Activated CD4-positive, alpha-beta T cell treated with anti-CD3 and anti-CD28 coated beads for 36 hours (primary cell): Measurements from ENCODE around the gene GSTM1. TPM values are rescaled to one million over a fixed set of nuclear protein-coding genes. Genes with fewer than 3 reads are reported as not detected.
A peak's percentile ranks its signal among the peaks of the same experiment; 100 is the strongest.

Experiments
- ATAC-seq: fragments of 200-7000 bp; cut with Tn5 transposase; one replicate; pipeline ENCODE4 v1.10.0; 2021; ENCODE audit warnings: mild to moderate bottlenecking, moderate library complexity
- CTCF ChIA-PET: fragments of 350-600 bp; sonication (Branson Sonifier 250); formaldehyde crosslinking; loops from one replicate; lab custom pipeline; 2021; ENCODE audit warnings: antibody characterized with exemption; lab: Charles Lee
- POLR2A ChIA-PET: fragments of 350-600 bp; sonication (Branson Sonifier 250); formaldehyde crosslinking; loops from one replicate; lab custom pipeline; 2021; ENCODE audit warnings: antibody characterized with exemption, inconsistent platforms; lab: Charles Lee
- DNase-seq: peaks from one replicate; pipeline ENCODE4 v3.0.0-alpha.2; 2020
- H3K27ac Mint-ChIP-seq: one replicate; pipeline ENCODE4 v1.8.0; 2021; ENCODE audit warnings: mixed read lengths
- H3K27me3 Mint-ChIP-seq: one replicate; pipeline ENCODE4 v1.8.0; 2021; ENCODE audit warnings: mixed read lengths
- H3K36me3 Mint-ChIP-seq: one replicate; pipeline ENCODE4 v1.8.0; 2021; ENCODE audit warnings: low read depth, mixed read lengths
- H3K4me1 Mint-ChIP-seq: one replicate; pipeline ENCODE4 v1.8.0; 2021; ENCODE audit warnings: mixed read lengths
- H3K4me3 Mint-ChIP-seq: one replicate; pipeline ENCODE4 v1.8.0; 2021; ENCODE audit warnings: mild to moderate bottlenecking, moderate library complexity, mixed read lengths
- H3K9me3 Mint-ChIP-seq: one replicate; pipeline ENCODE4 v1.8.0; 2021; ENCODE audit warnings: low read depth, mixed read lengths
- intact Hi-C, 2 experiments: fragments of 100-400 bp; cut with DNase I in 1 of 2; cut with micrococcal nuclease in 1 of 2; formaldehyde crosslinking; loops; one replicate each; pipeline versions ENCODE4 v1.14.2 to v1.15.1; 2022 to 2024; cut with DNase I, micrococcal nuclease
- total RNA-seq, 2 experiments: library from RNA; stranded (reverse); gene quantifications; one replicate each; pipeline ENCODE4 v1.2.3, GENCODE V29; 2021

Gene GSTM1
- 100 to 1,000 TPM in 1 of 2 experiments, 10 to 100 TPM in 1; 94.0 to 116 TPM for total RNA-seq

DNA sequence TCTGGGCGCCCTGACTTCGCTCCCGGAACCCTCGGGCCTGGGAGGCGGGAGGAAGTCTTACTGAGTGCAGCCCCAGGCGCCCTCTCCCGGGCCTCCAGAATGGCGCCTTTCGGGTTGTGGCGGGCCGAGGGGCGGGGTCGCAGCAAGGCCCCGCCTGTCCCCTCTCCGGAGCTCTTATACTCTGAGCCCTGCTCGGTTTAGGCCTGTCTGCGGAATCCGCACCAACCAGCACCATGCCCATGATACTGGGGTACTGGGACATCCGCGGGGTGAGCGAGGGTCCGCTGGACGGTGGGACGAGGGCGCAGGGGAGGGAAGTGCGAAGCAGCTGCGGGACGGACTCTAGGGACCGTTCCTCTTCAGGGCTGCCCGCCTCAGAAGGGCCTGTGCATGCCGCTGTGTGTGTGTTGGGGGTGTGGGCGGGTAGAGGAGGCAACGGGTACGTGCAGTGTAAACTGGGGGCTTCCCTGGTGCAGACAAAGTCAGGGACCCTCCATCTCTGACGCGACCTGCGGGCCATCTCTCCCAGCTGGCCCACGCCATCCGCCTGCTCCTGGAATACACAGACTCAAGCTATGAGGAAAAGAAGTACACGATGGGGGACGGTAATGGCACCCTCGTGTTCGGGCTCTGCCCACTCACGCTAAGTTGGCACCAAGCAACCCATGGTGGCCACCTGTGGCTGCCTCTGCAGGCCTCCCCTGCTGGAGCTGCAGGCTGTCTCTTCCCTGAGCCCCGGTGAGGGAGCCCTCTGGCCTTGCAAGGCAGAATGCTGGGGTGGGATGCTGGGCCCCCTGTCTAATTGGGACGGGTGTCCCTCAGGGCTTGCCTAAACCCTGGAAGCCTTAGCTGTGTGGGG is at the start of gene GSTM1:
Gene GSTM1 (plus strand): TSS at position 177 of the 859 bp plus-strand sequence. CDS start 57 bp downstream, at position 234.
- ChIA-PET CTCF (interaction anchor here (0.6 to 2.5 kb wide), 26 partner anchors 17 to 557 kb away, joined by 3 to 30 read pairs (median 4); partner anchors contain the start of genes AHCYL1, CYB561D1, GNAI3 and GSTM3), POLR2A (interaction anchor here (0.6 to 2.1 kb wide), 4 partner anchors 48 to 714 kb away, joined by 3 to 10 read pairs (median 6); partner anchors contain the start of gene GNAI3)
- Mint-ChIP-seq H3K4me3 (peak within 1 kb of the TSS; percentile 88), H3K9me3 (peaks cover 7% of the 10 kb centered on the region), H3K27ac (peak within 1 kb of the TSS; percentile 96), H3K4me1 (peaks cover 20% of the 10 kb centered on the region), H3K36me3 (peaks cover 22% of the 10 kb centered on the region), H3K27me3 (no peaks in the 10 kb centered on the region)
- DNase-seq (peak; percentile 94), ATAC-seq (peak; percentile 99)
- intact Hi-C loops: loop anchor here (1.0 to 5.0 kb wide), 9 partner anchors 21 to 651 kb away; partner anchors contain the start of genes AHCYL1 (in 1 of the 2), GSTM3 (in 1 of the 2), GSTM4 (in 1 of the 2) and RBM15 (in 1 of the 2)

DNA sequence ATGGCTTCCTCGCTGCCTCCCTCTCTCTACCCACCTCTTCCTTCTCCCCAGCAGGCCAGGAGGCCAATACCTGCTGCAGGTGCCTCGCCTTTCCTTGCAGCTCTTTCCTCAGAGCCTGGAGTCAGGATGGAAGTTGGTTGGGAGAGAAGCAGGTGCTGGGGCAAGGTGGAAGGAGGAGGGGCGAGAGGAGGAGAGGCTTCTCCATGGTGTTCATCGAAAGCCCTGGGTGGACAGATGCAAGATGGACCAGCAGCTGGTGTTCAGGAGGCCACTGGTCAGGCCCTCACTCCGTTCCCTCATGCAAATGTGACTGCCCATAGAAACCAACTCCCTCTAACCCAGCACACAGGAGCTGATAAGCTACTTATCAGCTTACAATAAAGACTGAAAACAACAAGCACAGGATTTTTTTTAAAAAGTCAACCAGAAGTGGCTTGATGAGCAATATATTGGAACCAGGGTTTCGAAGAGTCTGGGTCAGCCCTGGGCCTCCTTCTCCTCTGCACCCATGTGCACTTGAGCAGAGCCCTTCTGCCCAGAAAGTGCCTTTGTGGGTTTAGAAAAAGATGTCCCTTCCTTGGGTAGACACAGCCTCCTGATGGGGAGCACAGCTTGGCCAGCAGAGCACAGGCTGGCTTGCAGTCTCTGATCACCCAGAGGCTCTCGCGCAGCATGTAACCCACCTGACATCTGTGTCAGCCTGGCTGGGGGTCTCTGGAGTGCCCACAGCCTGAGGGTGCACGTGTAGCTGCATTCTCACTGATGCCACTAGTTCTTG is 48.4 kb upstream of the GSTM1 start:
- intact Hi-C loops: no loop called here
- no peaks in the 10 kb centered on the region for H3K27me3 Mint-ChIP-seq

DNA sequence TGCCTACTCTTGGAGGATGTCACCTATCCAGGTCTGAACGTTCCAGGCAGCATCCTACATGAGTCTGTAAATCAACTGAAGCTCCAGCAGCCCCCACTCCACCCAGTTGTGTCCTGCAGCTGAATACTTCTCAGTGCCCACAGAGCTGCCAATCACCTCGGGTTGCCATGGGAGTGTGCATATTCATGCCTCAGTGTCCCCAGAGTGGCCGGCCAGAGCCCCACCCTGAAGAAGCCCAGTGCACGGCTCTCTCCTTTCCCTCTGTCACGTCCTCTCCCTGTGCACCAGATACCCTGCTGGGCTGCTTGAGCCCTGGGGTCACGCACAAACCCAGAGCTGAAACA is 47.8 kb upstream of the GSTM1 start:
- H3K9me3 Mint-ChIP-seq: no peaks in the 10 kb centered on the region
- peaks cover 18% of the 10 kb centered on the region for H3K4me1 Mint-ChIP-seq
- H3K4me3 Mint-ChIP-seq: no peak overlapping the region
- no peak for ATAC-seq
- no peak overlapping the region for H3K27ac Mint-ChIP-seq
- ChIA-PET POLR2A (interaction anchor here (0.5 to 1.7 kb wide), 8 partner anchors 20 to 539 kb away, joined by 3 to 13 read pairs (median 5); partner anchors contain the start of genes AMPD2, GNAI3, GNAT2 and GSTM1), CTCF (interaction anchor here (0.6 to 15.1 kb wide), 57 partner anchors 9 to 694 kb away, joined by 3 to 190 read pairs (median 5); partner anchors contain the start of genes AHCYL1, AMPD2, GNAI3 and GNAT2)
- intact Hi-C loops: loop anchor here (2.0 kb wide), 2 partner anchors 93 to 345 kb away; partner anchors contain the start of gene AHCYL1 (in 1 of the 2)
- no peaks in the 10 kb centered on the region for H3K27me3 Mint-ChIP-seq
- no peak for DNase-seq
- H3K36me3 Mint-ChIP-seq: no peaks in the 10 kb centered on the region

More for the DNA sequence above, 48.4 kb upstream of the GSTM1 start:
- Mint-ChIP-seq H3K9me3 (no peaks in the 10 kb centered on the region), H3K4me1 (peaks cover 23% of the 10 kb centered on the region), H3K36me3 (no peaks in the 10 kb centered on the region), H3K27ac (no peak overlapping the region), H3K4me3 (no peak overlapping the region)
- ATAC-seq: no peak
- ChIA-PET CTCF (interaction anchor here (0.6 to 15.1 kb wide), 43 partner anchors 9 to 695 kb away, joined by 3 to 190 read pairs (median 5); partner anchors contain the start of genes AHCYL1, AMPD2, GNAI3 and GNAT2), POLR2A (interaction anchor here (0.6 to 1.7 kb wide), 6 partner anchors 20 to 539 kb away, joined by 3 to 13 read pairs (median 6); partner anchors contain the start of genes AMPD2, GNAI3, GNAT2 and GSTM1)
- no peak for DNase-seq

DNA sequence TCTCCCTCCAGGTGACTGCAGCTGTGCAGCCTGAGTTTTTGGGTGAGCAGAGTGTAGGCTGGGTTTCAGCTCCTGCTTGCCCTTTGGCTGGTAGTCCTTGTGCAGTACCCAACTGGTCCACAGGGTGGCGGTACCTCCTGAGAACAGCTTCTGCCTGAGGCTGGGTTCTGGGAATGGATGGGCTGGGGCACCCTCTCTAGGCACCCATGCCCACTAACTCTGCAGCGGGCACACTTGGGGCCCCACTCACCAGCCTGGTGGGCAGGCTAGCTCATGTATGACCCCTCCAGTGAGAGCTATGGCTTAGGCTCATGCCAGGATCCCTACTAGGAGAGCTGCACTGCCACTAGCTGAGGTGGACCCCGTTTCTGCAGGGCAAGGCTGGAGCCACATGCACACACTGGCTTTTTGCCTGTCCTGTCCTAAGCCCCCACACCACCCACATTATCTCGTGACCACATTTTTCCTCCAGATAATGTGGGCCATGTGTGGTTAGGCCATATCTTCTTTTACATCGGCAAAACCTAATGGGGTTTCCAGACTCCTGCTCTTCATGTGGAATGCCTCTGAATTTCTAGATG is 47.2 kb upstream of the GSTM1 start:
- POLR2A ChIA-PET: interaction anchor here (0.5 to 1.7 kb wide), 8 partner anchors 21 to 540 kb away, joined by 3 to 13 read pairs (median 5); partner anchors contain the start of genes AMPD2, GNAI3, GNAT2 and GSTM1
- CTCF ChIA-PET: interaction anchor here (0.6 to 15.1 kb wide), 65 partner anchors 10 to 694 kb away, joined by 3 to 190 read pairs (median 5); partner anchors contain the start of genes AHCYL1, AMPD2, GNAI3 and GNAT2
- Mint-ChIP-seq H3K27ac (no peak overlapping the region), H3K4me1 (peaks cover 12% of the 10 kb centered on the region), H3K36me3 (no peaks in the 10 kb centered on the region), H3K4me3 (no peak overlapping the region), H3K27me3 (no peaks in the 10 kb centered on the region), H3K9me3 (no peaks in the 10 kb centered on the region)
- peak; percentile 78 for ATAC-seq
- DNase-seq: peak; percentile 95
- intact Hi-C loops: loop anchor here (2.0 kb wide), 2 partner anchors 94 to 344 kb away; partner anchors contain the start of gene AHCYL1 (in 1 of the 2)

- no peaks in the 10 kb centered on the region for H3K9me3 Mint-ChIP-seq
- ChIA-PET POLR2A (interaction anchor here (1.0 to 1.7 kb wide), 3 partner anchors 27 to 95 kb away, joined by 3 to 10 read pairs (median 10); partner anchors contain the start of gene GSTM1), CTCF (interaction anchor here (0.6 to 15.1 kb wide), 38 partner anchors 8 to 388 kb away, joined by 3 to 190 read pairs (median 6); partner anchors contain the start of genes AHCYL1, AMPD2, GNAI3 and GNAT2)
- no peak for ATAC-seq
- DNase-seq: no peak
- H3K27me3 Mint-ChIP-seq: no peaks in the 10 kb centered on the region
- intact Hi-C loops: loop anchor here (2.0 kb wide), 2 partner anchors 94 to 344 kb away; partner anchors contain the start of gene AHCYL1 (in 1 of the 2)
- no peaks in the 10 kb centered on the region for H3K36me3 Mint-ChIP-seq
- no peak overlapping the region for H3K27ac Mint-ChIP-seq
- H3K4me3 Mint-ChIP-seq: no peak overlapping the region
- peaks cover 10% of the 10 kb centered on the region for H3K4me1 Mint-ChIP-seq
Measured at GRCh38 chr1:109641078-109641740, 46.4 kb upstream of the GSTM1 start.

DNA sequence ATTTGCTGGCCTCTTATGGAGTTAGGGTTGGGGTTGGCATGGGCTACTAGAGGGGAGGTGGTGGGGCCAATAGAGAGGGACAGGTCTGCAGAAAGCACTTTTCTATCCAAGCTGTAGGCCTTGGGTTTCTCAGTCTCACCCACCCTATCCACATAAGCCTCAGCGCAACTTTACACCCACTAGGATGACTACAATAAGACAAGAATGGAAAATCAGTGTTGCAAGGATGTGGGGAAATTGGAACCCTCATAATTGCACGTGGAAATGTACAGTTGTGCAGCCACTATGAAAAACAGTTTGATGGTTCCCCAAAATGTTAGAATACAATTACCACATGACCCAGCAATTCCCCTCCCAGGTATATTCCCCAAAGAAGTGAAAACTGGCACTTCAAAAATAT is 45.8 kb upstream of the GSTM1 start:
- POLR2A ChIA-PET: interaction anchor here (0.6 kb wide), 1 partner anchor 139 kb away, joined by 5 read pairs; no protein-coding TSS in a partner anchor
- Mint-ChIP-seq H3K4me3 (no peak overlapping the region), H3K27me3 (no peaks in the 10 kb centered on the region), H3K27ac (no peak overlapping the region), H3K9me3 (no peaks in the 10 kb centered on the region), H3K4me1 (peaks cover 10% of the 10 kb centered on the region), H3K36me3 (no peaks in the 10 kb centered on the region)
- CTCF ChIA-PET: interaction anchor here (0.6 to 9.0 kb wide), 13 partner anchors 9 to 343 kb away, joined by 3 to 165 read pairs (median 30); partner anchors contain the start of genes AHCYL1, GNAI3, GSTM1 and GSTM4
- DNase-seq: no peak
- intact Hi-C loops: loop anchor here (2.0 kb wide), 5 partner anchors 15 to 343 kb away; partner anchors contain the start of genes AHCYL1 (in 2 of the 2), GSTM1 (in 2 of the 2) and GSTM4 (in 2 of the 2)
- no peak for ATAC-seq

- Mint-ChIP-seq H3K27ac (no peak overlapping the region), H3K4me3 (no peak overlapping the region), H3K27me3 (no peaks in the 10 kb centered on the region), H3K4me1 (peaks cover 10% of the 10 kb centered on the region), H3K36me3 (no peaks in the 10 kb centered on the region), H3K9me3 (no peaks in the 10 kb centered on the region)
- CTCF ChIA-PET: interaction anchor here (0.8 to 9.0 kb wide), 11 partner anchors 8 to 368 kb away, joined by 3 to 165 read pairs (median 5); partner anchors contain the start of genes AHCYL1, GNAI3 and GSTM4
- DNase-seq (no peak), ATAC-seq (no peak)
- intact Hi-C loops: loop anchor here (1.0 to 2.0 kb wide), 6 partner anchors 14 to 342 kb away; partner anchors contain the start of genes GSTM1 (in 2 of the 2), GSTM4 (in 2 of the 2) and AHCYL1 (in 1 of the 2)
- POLR2A ChIA-PET: no interaction called here
Measured at GRCh38 chr1:109642626-109643025, 45.0 kb upstream of the GSTM1 start.

DNA sequence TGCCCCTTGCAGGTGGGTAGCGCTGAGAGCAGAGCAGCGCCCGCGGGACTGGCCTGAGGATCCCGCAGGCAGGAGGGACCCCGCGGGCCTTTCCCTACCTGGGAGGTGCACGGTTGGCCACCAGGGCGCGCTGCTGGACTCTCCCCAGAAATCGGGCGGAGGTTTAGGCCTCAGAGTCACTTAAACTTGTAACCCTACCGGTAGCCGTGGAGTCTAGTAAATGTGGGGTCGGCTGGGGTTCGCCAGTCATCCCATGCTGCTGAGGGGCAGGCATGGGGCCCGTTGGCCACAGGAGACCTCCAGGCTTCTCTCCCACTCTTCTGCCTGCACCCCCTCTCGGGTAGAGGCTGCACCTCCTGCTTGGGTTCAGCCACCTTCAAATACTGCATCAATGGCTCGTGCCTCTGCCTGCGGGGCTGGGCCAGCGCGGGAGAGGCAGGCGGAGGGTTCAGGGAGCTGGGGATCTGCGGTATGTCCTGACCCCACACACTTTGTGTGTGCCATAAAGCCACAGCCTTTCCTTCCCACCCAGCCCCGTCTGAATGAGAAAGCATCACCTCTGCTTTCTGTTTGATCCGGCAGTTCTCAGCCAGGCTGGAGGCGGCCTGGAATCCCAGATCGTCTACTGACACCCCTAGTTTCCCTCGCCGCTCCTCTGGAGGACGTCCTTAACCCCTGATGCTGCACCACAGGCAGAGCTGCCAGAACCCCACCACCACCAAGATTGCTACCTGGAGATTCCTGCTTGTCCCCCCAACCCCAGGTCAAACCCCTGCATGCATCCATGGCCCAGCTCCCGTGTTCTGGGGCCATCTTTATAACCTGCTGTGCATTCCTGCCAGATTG is 44.0 kb upstream of the GSTM1 start:
- Mint-ChIP-seq H3K27ac (no peak overlapping the region), H3K4me3 (no peak overlapping the region), H3K27me3 (no peaks in the 10 kb centered on the region), H3K9me3 (no peaks in the 10 kb centered on the region), H3K4me1 (peaks cover 10% of the 10 kb centered on the region), H3K36me3 (no peaks in the 10 kb centered on the region)
- POLR2A ChIA-PET: no interaction called here
- intact Hi-C loops: loop anchor here (1.0 to 2.0 kb wide), 6 partner anchors 13 to 341 kb away; partner anchors contain the start of genes GSTM1 (in 2 of the 2), GSTM4 (in 2 of the 2) and AHCYL1 (in 1 of the 2)
- CTCF ChIA-PET: interaction anchor here (0.7 to 9.0 kb wide), 17 partner anchors 7 to 367 kb away, joined by 3 to 165 read pairs (median 4); partner anchors contain the start of genes AHCYL1, GNAI3, GSTM1 and GSTM2
- peak; percentile 95 for DNase-seq
- peak; percentile 98 for ATAC-seq
